GM12891 (cell line): ENCODE data around the gene EIPR1.

Experiments
- DNase-seq: peaks from one replicate; pipeline ENCODE4 v3.0.0; 2011; ENCODE audit warnings: low spot score; ENCODE audit not compliant: insufficient read length
- FAIRE-seq: peaks from 2 replicates; lab custom pipeline; 2011; peaks lifted over from hg19 to GRCh38; lab: Jason Lieb, UNC
- PAX5 ChIP-seq: IDR thresholded peaks from 2 replicates; pipeline ENCODE4 v1.6.1; 2011; ENCODE audit warnings: low read length, moderate library complexity, mild to moderate bottlenecking; ENCODE audit not compliant: insufficient read depth, severe bottlenecking
- POLR2A ChIP-seq: IDR thresholded peaks from 2 replicates; pipeline ENCODE4 v1.6.1; 2011; ENCODE audit warnings: low read depth, low read length, control low read depth
- POLR2AphosphoS5 ChIP-seq: IDR thresholded peaks from 2 replicates; pipeline ENCODE4 v1.6.1; 2011; ENCODE audit warnings: low read depth, low read length, control low read depth
- POU2F2 ChIP-seq: IDR thresholded peaks from 2 replicates; pipeline ENCODE4 v1.6.1; 2011; ENCODE audit warnings: low read depth, mild to moderate bottlenecking, control low read depth, low read length, moderate library complexity
- SPI1 ChIP-seq: IDR thresholded peaks from 2 replicates; pipeline ENCODE4 v1.6.1; 2011; ENCODE audit warnings: low read depth, low read length, control low read depth
- TAF1 ChIP-seq: IDR thresholded peaks from 2 replicates; pipeline ENCODE4 v1.6.1; 2011; ENCODE audit warnings: low read depth, low read length, control low read depth

EIPR1 gene

GRCh38 chr2:3342324-3342723 is 35.3 kb downstream of the EIPR1 start:
- FAIRE-seq (no peak), DNase-seq (no peak)
- TF ChIP-seq PAX5 (no peak), POLR2AphosphoS5 (no peak), TAF1 (no peak), POU2F2 (no peak), SPI1 (no peak), POLR2A (no peak)

GRCh38 chr2:3341336-3341735 is 36.3 kb downstream of the EIPR1 start:
- peak; percentile 59 for FAIRE-seq
- TF ChIP-seq TAF1: no peak
- peak; percentile 30; the same call in 1 of the 2 replicates for TF ChIP-seq POU2F2
- no peak for TF ChIP-seq PAX5
- no peak for TF ChIP-seq POLR2A
- TF ChIP-seq POLR2AphosphoS5: no peak
- TF ChIP-seq SPI1: no peak
- no peak for DNase-seq

DNA sequence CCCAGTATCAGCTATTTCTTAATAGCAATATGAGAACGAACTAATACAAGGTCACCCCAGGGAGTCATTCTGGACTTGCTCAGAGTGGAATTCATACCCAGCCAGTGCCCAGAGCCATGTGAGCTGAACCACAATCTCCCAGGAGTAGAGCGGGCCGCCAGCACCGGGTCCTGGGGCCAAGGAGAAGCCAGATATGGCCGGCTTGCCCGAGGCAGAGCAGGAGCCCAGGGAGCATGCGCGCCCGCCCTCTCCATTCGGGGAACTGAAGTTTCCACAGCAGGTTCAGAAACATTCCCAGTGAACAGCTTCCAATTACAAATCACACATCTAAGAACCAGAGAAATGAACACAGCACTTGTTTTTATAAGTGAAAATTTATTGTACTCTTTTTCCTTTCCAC is 37.5 kb downstream of the EIPR1 start:
- TF ChIP-seq TAF1 (no peak), PAX5 (no peak), SPI1 (no peak), POLR2A (no peak), POLR2AphosphoS5 (no peak), POU2F2 (no peak)
- FAIRE-seq (no peak), DNase-seq (no peak)

DNA sequence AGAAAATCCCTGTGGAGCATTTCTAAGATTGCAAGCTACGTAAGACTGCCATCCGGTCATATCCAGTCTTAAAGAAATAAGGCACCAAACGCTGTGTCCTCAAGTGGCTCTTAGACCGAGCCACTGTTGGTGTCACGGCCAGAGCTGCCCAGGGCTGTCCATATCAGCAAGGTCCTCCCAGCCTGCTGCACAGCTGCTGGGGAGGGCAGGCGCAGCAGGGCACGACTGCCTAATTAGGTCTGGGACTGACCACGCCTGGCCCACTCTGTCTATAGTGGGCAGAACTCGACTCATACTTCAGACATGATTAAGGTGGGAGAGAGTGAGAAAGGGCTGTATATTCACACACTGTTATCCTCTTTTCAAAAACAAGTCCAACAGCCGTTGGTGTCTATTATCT is 39.3 kb downstream of the EIPR1 start:
- no peak for TF ChIP-seq POU2F2
- no peak for TF ChIP-seq SPI1
- no peak for TF ChIP-seq POLR2A
- no peak for TF ChIP-seq TAF1
- TF ChIP-seq PAX5: no peak
- TF ChIP-seq POLR2AphosphoS5: no peak
- no peak for DNase-seq
- no peak for FAIRE-seq

GRCh38 chr2:3336844-3337243 is 40.8 kb downstream of the EIPR1 start:
- FAIRE-seq: no peak
- TF ChIP-seq POU2F2: no peak
- no peak for TF ChIP-seq POLR2AphosphoS5
- TF ChIP-seq POLR2A: no peak
- no peak for TF ChIP-seq TAF1
- TF ChIP-seq PAX5: no peak
- TF ChIP-seq SPI1: no peak
- no peak for DNase-seq

GRCh38 chr2:3334392-3335345 is 42.9 kb downstream of the EIPR1 start:
- FAIRE-seq (no peak), DNase-seq (no peak)
- no peak for TF ChIP-seq PAX5
- no peak for TF ChIP-seq POU2F2
- no peak for TF ChIP-seq TAF1
- TF ChIP-seq SPI1: no peak
- TF ChIP-seq POLR2A: no peak
- TF ChIP-seq POLR2AphosphoS5: no peak

- no peak for DNase-seq
- no peak for TF ChIP-seq POLR2AphosphoS5
- no peak for TF ChIP-seq POLR2A
- TF ChIP-seq TAF1: no peak
- TF ChIP-seq SPI1: no peak
- no peak for TF ChIP-seq PAX5
- no peak for TF ChIP-seq POU2F2
- FAIRE-seq: no peak
Observed at GRCh38 chr2:3332133-3332532, 45.5 kb downstream of the EIPR1 start.

DNA sequence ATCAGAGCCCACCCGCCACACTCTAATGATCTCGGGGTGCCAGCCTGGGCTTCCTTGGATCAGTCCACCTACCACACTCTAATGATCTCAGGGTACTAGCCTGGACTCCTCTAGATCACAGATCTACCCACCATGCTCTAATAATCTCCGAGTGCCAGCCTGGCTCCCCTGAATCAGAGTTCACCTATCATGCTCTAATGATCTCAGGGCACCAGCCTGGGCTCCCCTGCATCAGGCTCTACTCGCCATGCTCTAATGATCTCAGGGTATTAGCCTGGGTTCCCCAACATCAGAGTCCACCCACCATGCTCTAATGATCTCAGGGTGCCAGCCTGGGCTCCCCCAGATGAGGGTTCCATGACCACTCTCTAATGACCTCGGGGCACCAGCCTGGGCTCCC is 48.1 kb downstream of the EIPR1 start:
- no peak for TF ChIP-seq PAX5
- TF ChIP-seq SPI1: no peak
- TF ChIP-seq POLR2A: no peak
- TF ChIP-seq TAF1: no peak
- TF ChIP-seq POU2F2: no peak
- TF ChIP-seq POLR2AphosphoS5: no peak

DNA sequence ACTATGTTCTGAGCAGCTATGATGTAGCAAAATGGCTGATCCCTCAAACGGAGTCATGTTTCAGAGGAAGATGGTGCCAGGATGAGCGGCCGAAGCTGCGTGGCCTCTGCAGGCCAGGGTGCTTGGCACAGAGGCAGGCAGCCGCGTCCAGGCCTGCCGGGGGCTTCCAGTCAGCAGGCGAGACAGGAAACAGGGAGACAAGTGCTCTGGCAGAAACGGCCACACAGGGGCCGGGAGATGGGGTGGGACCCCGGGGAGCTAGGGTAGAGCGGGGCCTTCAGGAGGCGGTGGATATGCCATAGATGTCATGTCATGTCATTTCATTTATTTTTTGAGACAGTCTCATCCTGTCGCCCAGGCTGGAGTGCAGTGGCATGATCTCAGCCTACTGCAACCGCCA is 50.7 kb downstream of the EIPR1 start:
- TF ChIP-seq POLR2AphosphoS5 (no peak), POLR2A (no peak)
- no peak for FAIRE-seq
- no peak for DNase-seq

More for the DNA sequence above, 48.1 kb downstream of the EIPR1 start:
- FAIRE-seq (no peak), DNase-seq (no peak)

DNA sequence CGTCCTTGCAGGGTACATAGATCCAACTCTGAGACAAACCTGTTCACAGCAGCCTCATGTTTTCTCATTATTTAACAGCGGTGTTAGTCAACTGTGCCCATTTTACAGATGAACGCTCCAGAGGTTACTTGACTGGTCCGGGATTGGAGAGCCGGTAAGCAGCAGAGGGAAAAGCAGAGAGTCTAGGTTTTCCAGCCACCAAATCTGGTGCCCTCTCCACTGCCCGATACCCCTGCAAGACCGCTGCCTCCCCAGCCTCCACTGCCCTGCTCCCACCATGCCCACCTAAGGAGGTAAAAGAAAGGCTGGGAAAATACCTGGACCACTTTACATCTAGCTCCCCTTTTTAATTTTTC is 51.5 kb downstream of the EIPR1 start:
- TF ChIP-seq SPI1 (no peak), POU2F2 (no peak), POLR2A (no peak), POLR2AphosphoS5 (no peak), TAF1 (no peak)
- DNase-seq: no peak
- no peak for FAIRE-seq
